Mucosa of stomach (tissue), 1 donor: Measurements from ENCODE around the gene EOGT.
A peak's percentile ranks its signal among the peaks of the same experiment; 100 is the strongest.

Experiments
- H3K27me3 ChIP-seq: one replicate; pipeline ENCODE4 v1.7.0; 2013; ENCODE audit warnings: mild to moderate bottlenecking, low read length; ENCODE audit not compliant: control insufficient read depth, insufficient read depth
- H3K36me3 ChIP-seq: one replicate; pipeline ENCODE4 v1.7.0; 2013; ENCODE audit warnings: low read length; ENCODE audit not compliant: control insufficient read depth, insufficient read depth
- H3K4me1 ChIP-seq: one replicate; pipeline ENCODE4 v1.7.0; 2013; ENCODE audit warnings: mild to moderate bottlenecking, low read length; ENCODE audit not compliant: control insufficient read depth, insufficient read depth
- H3K4me3 ChIP-seq: one replicate; pipeline ENCODE4 v1.7.0; 2013; ENCODE audit warnings: low read length
- H3K9ac ChIP-seq: one replicate; pipeline ENCODE4 v1.7.0; 2013; ENCODE audit warnings: mild to moderate bottlenecking, low read length, moderate library complexity
- H3K9me3 ChIP-seq: one replicate; pipeline ENCODE4 v1.7.0; 2013; ENCODE audit warnings: mild to moderate bottlenecking, low read length, moderate library complexity; ENCODE audit not compliant: control insufficient read depth
- donor health status: Pancreatic carcinoma.

The EOGT gene

GRCh38 chr3:69020857-69021256, 7.4 kb upstream of the EOGT start:
- Histone ChIP-seq H3K9me3 (no peaks in the 10 kb centered on the region), H3K27me3 (no peaks in the 10 kb centered on the region), H3K4me3 (no peak overlapping the region), H3K36me3 (no peaks in the 10 kb centered on the region), H3K4me1 (no peaks in the 10 kb centered on the region), H3K9ac (no peak overlapping the region)

- Histone ChIP-seq H3K9ac (no peak overlapping the region), H3K4me1 (no peaks in the 10 kb centered on the region), H3K36me3 (no peaks in the 10 kb centered on the region), H3K4me3 (no peak overlapping the region), H3K9me3 (no peaks in the 10 kb centered on the region), H3K27me3 (no peaks in the 10 kb centered on the region)
Measured at GRCh38 chr3:69020424-69020823, 6.9 kb upstream of the EOGT start.

- Histone ChIP-seq H3K27me3 (no peaks in the 10 kb centered on the region), H3K9me3 (no peaks in the 10 kb centered on the region), H3K4me3 (no peak overlapping the region), H3K4me1 (peaks cover 6% of the 10 kb centered on the region), H3K36me3 (no peaks in the 10 kb centered on the region), H3K9ac (no peak overlapping the region)
Measured at GRCh38 chr3:69016901-69017300, 3.4 kb upstream of the EOGT start.

- H3K4me1 ChIP-seq, result peaks cover 6% of the 10 kb centered on the region
Measured at GRCh38 chr3:69016102-69016501, 2.6 kb upstream of the EOGT start.

GRCh38 chr3:69014022-69014580, 617 bp upstream of the EOGT start:
- Histone ChIP-seq H3K4me1 (peaks cover 6% of the 10 kb centered on the region), H3K36me3 (peaks cover 2% of the 10 kb centered on the region), H3K9ac (peak overlapping the region; percentile 88), H3K27me3 (no peaks in the 10 kb centered on the region), H3K4me3 (peak overlapping the region; percentile 62), H3K9me3 (no peaks in the 10 kb centered on the region)

More at GRCh38 chr3:69016102-69016501, 2.6 kb upstream of the EOGT start:
- H3K9ac ChIP-seq, result no peak overlapping the region
- H3K4me3 ChIP-seq, result no peak overlapping the region
- no peaks in the 10 kb centered on the region for H3K9me3 ChIP-seq
- H3K36me3 ChIP-seq, result no peaks in the 10 kb centered on the region
- no peaks in the 10 kb centered on the region for H3K27me3 ChIP-seq

- peak overlapping the region; percentile 88 for H3K9ac ChIP-seq
- H3K36me3 ChIP-seq, result peaks cover 6% of the 10 kb centered on the region
- H3K4me1 ChIP-seq, result peaks cover 6% of the 10 kb centered on the region
- H3K9me3 ChIP-seq, result no peaks in the 10 kb centered on the region
- peak overlapping the region; percentile 15 for H3K4me3 ChIP-seq
- no peaks in the 10 kb centered on the region for H3K27me3 ChIP-seq
Measured at GRCh38 chr3:69012800-69013252, 658 bp downstream of the EOGT start.

- no peaks in the 10 kb centered on the region for H3K27me3 ChIP-seq
- peaks cover 6% of the 10 kb centered on the region for H3K4me1 ChIP-seq
- H3K36me3 ChIP-seq, result peaks cover 6% of the 10 kb centered on the region
- peak overlapping the region; percentile 15 for H3K4me3 ChIP-seq
- no peaks in the 10 kb centered on the region for H3K9me3 ChIP-seq
- H3K9ac ChIP-seq, result peak overlapping the region; percentile 88
Measured at GRCh38 chr3:69012100-69012799, 1.2 kb downstream of the EOGT start.

GRCh38 chr3:69011096-69011730, 2.3 kb downstream of the EOGT start:
- no peak overlapping the region for H3K4me3 ChIP-seq
- H3K36me3 ChIP-seq, result peaks cover 6% of the 10 kb centered on the region
- no peak overlapping the region for H3K9ac ChIP-seq
- H3K9me3 ChIP-seq, result no peaks in the 10 kb centered on the region
- H3K4me1 ChIP-seq, result peaks cover 6% of the 10 kb centered on the region
- no peaks in the 10 kb centered on the region for H3K27me3 ChIP-seq

- Histone ChIP-seq H3K4me3 (no peak overlapping the region), H3K27me3 (no peaks in the 10 kb centered on the region), H3K4me1 (peaks cover 6% of the 10 kb centered on the region), H3K9ac (no peak overlapping the region), H3K36me3 (peaks cover 6% of the 10 kb centered on the region), H3K9me3 (no peaks in the 10 kb centered on the region)
Measured at GRCh38 chr3:69009559-69010410, 3.7 kb downstream of the EOGT start.

GRCh38 chr3:69008980-69009379, 4.5 kb downstream of the EOGT start:
- Histone ChIP-seq H3K4me3 (no peak overlapping the region), H3K9me3 (no peaks in the 10 kb centered on the region), H3K36me3 (peaks cover 6% of the 10 kb centered on the region), H3K4me1 (peaks cover 2% of the 10 kb centered on the region), H3K27me3 (no peaks in the 10 kb centered on the region), H3K9ac (no peak overlapping the region)

GRCh38 chr3:69005791-69006482, 7.5 kb downstream of the EOGT start:
- no peaks in the 10 kb centered on the region for H3K9me3 ChIP-seq
- H3K4me1 ChIP-seq, result no peaks in the 10 kb centered on the region

More at GRCh38 chr3:69005791-69006482, 7.5 kb downstream of the EOGT start:
- Histone ChIP-seq H3K4me3 (no peak overlapping the region), H3K9ac (no peak overlapping the region), H3K36me3 (peaks cover 6% of the 10 kb centered on the region), H3K27me3 (no peaks in the 10 kb centered on the region)
